Measurements from ENCODE around the gene PNMA6F.
"Not testable (repeated sequence)": the region's sequence is repeated elsewhere in the genome, so short reads cannot be mapped to it uniquely, and the experiment has no call there.

- TF ChIP-seq, protein P1, sequence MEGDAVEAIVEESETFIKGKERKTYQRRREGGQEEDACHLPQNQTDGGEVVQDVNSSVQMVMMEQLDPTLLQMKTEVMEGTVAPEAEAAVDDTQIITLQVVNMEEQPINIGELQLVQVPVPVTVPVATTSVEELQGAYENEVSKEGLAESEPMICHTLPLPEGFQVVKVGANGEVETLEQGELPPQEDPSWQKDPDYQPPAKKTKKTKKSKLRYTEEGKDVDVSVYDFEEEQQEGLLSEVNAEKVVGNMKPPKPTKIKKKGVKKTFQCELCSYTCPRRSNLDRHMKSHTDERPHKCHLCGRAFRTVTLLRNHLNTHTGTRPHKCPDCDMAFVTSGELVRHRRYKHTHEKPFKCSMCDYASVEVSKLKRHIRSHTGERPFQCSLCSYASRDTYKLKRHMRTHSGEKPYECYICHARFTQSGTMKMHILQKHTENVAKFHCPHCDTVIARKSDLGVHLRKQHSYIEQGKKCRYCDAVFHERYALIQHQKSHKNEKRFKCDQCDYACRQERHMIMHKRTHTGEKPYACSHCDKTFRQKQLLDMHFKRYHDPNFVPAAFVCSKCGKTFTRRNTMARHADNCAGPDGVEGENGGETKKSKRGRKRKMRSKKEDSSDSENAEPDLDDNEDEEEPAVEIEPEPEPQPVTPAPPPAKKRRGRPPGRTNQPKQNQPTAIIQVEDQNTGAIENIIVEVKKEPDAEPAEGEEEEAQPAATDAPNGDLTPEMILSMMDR (conservative IDR thresholded peaks at IDR 0.05 in 1 of 2, IDR thresholded peaks at IDR 0.05 in 1 of 2; ENCODE audit: low read depth in 1 of 2, low read length in 2 of 2) = not testable (repeated sequence)
- TF ChIP-seq EZH2 (IDR thresholded peaks at IDR 0.05; ENCODE audit: low read length, missing control alignments) = not testable (repeated sequence)
Measured at GRCh38 chrX:153288807-153289206, 32.8 kb downstream of the PNMA6F start.
